Measurements from ENCODE around the gene PRAMEF1.
"Not testable (repeated sequence)": the region's sequence is repeated elsewhere in the genome, so short reads cannot be mapped to it uniquely, and the experiment has no call there.

Gene PRAMEF1, protein sequence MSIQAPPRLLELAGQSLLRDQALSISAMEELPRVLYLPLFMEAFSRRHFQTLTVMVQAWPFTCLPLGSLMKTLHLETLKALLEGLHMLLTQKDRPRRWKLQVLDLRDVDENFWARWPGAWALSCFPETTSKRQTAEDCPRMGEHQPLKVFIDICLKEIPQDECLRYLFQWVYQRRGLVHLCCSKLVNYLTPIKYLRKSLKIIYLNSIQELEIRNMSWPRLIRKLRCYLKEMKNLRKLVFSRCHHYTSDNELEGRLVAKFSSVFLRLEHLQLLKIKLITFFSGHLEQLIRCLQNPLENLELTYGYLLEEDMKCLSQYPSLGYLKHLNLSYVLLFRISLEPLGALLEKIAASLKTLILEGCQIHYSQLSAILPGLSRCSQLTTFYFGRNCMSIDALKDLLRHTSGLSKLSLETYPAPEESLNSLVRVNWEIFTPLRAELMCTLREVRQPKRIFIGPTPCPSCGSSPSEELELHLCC

GRCh38 chr1:12791097-12791496 is at the start of gene PRAMEF1:
PRAMEF1 (plus strand) TSS chr1:12791397; CDS start chr1:12793228, 1,831 bp downstream.
- DNase-seq (ENCODE audit: low read depth in 2 of 2, low spot score in 1 of 2) = not testable (repeated sequence)

GRCh38 chr1:12741946-12742345 is 49.3 kb upstream of the PRAMEF1 start:
- no peak for DNase-seq (ENCODE audit: low read depth in 2 of 2, low spot score in 1 of 2)

DNA sequence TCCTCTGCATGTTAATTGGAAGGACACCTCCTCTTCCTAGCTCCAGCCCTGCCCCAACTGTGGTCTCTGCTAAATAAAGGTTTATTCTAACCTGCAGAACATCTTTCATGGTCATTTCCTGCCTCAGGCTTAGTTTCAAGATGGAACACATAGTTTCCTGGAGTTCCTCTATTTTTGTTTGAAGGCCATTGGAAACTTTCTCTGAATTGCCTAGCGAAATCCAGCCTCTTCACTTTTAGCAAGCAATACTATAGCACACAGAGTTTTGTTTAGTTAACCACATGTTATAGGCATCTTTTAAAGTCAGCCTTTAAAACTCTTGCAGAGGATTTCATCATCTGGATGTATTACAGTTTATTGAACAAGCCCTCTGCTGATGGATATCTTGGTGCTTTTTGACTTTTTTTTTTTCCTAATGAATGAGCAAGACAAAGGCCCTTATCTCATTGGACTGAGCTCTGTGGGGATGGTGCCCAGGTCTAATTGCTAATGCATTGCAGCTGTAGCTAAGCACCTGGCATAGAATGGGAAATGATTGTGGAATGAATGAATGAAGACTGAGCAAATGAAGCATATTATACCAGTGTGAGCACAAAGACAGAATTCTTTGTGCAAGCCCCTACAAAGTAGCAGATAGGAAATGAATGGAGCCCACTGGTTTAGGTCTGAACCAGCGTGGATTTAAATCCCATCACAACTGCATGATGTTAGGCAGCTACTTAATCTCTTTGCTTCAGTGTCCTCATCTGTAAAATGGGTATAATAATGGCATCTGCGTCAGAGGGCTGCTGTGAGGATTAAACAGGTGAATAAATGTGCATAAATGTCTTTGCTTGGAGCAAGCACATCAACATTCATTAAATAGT is 45.8 kb upstream of the PRAMEF1 start:
- no peak for DNase-seq (ENCODE audit: low read depth in 2 of 2, low spot score in 1 of 2)

- no peak for DNase-seq (ENCODE audit: low read depth in 2 of 2, low spot score in 1 of 2)
These were observed 45.2 kb upstream of the PRAMEF1 start, which contains the start of gene CFAP107 for GRCh38 chr1:12745992-12746323. CFAP107 (plus strand) TSS chr1:12746200; CDS start chr1:12746431, 231 bp downstream.

GRCh38 chr1:12748778-12749355 is 42.3 kb upstream of the PRAMEF1 start:
- no peak for DNase-seq (ENCODE audit: low read depth in 2 of 2, low spot score in 1 of 2)

GRCh38 chr1:12754738-12755137 is 36.5 kb upstream of the PRAMEF1 start:
- DNase-seq (ENCODE audit: low read depth in 2 of 2, low spot score in 1 of 2) = no peak

- no peak for DNase-seq (ENCODE audit: low read depth in 2 of 2, low spot score in 1 of 2)
These were observed 34.9 kb upstream of the PRAMEF1 start for GRCh38 chr1:12756273-12756672.

GRCh38 chr1:12756768-12757413 is 34.3 kb upstream of the PRAMEF1 start:
- no peak for DNase-seq (ENCODE audit: low read depth in 2 of 2, low spot score in 1 of 2)

- DNase-seq (ENCODE audit: low read depth in 2 of 2, low spot score in 1 of 2) = no peak
These were observed 33.4 kb upstream of the PRAMEF1 start for GRCh38 chr1:12757836-12758235.

- DNase-seq (ENCODE audit: low read depth in 2 of 2, low spot score in 1 of 2) = no peak
These were observed 30.9 kb upstream of the PRAMEF1 start for GRCh38 chr1:12760256-12760795.

- no peak for DNase-seq (ENCODE audit: low read depth in 2 of 2, low spot score in 1 of 2)
These were observed 29.4 kb upstream of the PRAMEF1 start for GRCh38 chr1:12761781-12762180.

DNA sequence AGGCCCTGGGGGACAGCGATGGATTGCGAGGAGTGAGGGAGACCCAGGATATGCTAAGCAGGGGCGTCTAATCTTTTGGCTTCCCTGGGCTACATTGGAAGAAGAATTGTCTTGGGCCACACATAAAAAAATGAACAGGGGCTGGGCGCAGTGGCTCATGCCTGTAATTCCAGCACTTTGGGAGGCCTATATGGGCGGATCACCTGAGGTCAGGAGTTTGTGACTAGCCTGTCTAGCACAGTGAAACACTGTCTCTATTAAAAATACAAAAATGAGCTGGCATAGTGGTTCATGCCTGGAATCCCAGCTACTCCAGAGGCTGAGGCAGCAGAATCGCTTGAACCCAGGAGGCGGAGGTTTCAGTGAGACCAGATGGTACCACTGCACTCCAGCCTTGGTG is 28.4 kb upstream of the PRAMEF1 start:
- DNase-seq (ENCODE audit: low read depth in 2 of 2, low spot score in 1 of 2) = no peak

- DNase-seq (ENCODE audit: low read depth in 2 of 2, low spot score in 1 of 2) = no peak
These were observed 27.7 kb upstream of the PRAMEF1 start for GRCh38 chr1:12763479-12763878.

GRCh38 chr1:12764016-12764415 is 27.2 kb upstream of the PRAMEF1 start:
- no peak for DNase-seq (ENCODE audit: low read depth in 2 of 2, low spot score in 1 of 2)

- DNase-seq (ENCODE audit: low read depth in 2 of 2, low spot score in 1 of 2) = no peak
These were observed 22.2 kb upstream of the PRAMEF1 start for GRCh38 chr1:12769031-12769430.

DNA sequence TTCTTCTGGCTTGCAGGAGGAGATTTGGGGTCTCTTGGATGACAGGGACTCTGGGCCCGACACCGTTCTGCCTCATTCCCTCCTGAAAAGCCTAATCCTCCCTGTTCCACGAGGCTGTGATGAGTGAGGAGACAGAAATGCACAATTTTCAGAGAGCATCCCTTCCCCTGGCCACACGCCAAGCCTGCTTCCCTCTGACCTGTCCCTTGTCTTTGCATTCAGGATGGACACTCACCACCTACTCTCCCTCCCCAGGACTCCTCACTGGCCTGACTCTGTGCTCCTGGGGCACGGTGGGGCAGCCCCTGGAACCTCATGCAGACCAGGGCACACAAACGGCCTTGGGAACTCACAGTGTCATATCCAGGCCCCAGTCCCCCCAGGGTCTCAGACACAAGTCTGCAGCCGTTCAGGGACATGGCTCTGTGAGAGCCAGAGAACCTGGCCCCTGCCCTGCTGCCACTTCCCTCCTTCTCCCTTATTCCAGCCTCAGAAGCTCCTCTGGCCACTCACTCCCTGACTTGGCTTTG is 21.2 kb upstream of the PRAMEF1 start:
- no peak for DNase-seq (ENCODE audit: low read depth in 2 of 2, low spot score in 1 of 2)

GRCh38 chr1:12770620-12771019 is 20.6 kb upstream of the PRAMEF1 start:
- DNase-seq (ENCODE audit: low read depth in 2 of 2, low spot score in 1 of 2) = no peak

DNA sequence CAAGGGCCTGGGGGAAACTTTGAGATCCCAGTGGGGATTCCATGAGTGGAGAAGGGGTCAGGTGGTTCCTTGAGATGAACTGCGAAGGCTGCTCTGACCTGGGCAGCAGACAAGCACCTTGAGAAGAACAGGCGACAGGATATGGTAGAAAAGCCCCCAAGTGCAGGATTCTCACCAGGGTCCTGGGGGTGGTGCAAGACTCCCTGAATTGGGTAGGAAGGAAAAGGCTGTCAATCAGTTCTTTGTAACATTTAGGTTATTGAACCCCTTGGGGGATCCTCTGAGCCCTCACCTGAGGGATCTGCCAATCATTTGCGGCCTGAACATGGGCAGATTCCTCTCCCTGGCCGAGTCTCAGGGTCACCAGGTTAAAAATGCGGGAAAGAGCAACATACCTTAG is 20.0 kb upstream of the PRAMEF1 start:
- no peak for DNase-seq (ENCODE audit: low read depth in 2 of 2, low spot score in 1 of 2)

GRCh38 chr1:12772520-12772919 is 18.7 kb upstream of the PRAMEF1 start:
- no peak for DNase-seq (ENCODE audit: low read depth in 2 of 2, low spot score in 1 of 2)

DNA sequence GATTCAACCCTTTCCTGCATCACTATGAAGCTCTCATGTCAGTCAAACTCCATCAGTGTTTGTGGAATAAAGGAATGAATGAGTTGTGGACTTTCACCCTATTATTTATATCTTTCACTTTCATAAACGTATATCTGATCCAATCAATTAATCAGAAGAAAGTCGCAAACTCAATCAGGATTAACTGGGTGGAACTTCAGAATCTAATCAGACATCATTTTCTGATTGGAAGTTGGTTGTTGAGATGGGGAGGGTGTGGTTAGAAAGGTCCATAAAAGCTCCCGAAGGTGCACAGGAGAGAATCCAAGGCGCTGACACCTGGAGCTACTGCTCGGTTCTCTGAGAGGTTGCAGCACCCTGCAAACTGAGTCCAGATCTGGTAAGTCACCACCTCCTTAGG is 17.8 kb upstream of the PRAMEF1 start, which contains the start of gene PRAMEF12:
TSS of gene PRAMEF12 (plus strand) at position 301 of the 400 bp plus-strand sequence. CDS start 1,130 bp downstream, outside the sequence.
- DNase-seq (ENCODE audit: low read depth in 2 of 2, low spot score in 1 of 2) = no peak

Measured in stimulated activated CD8-positive, alpha-beta memory T cell treated with anti-CD3 and anti-CD28 coated beads, Interleukin-4, amount 100 ng/mL, for 4 hours (primary cell).